HL-60 (cell line): Measurements from ENCODE around the gene TSPAN1.

Source experiments
- DNase-seq, 2 experiments: peaks; one replicate each; pipeline ENCODE4 v3.0.0-alpha.2; 2010 to 2020; ENCODE audit warnings: low read depth in 1 of 2, low spot score in 1 of 2
- H3K27ac ChIP-seq: fragments of 250-450 bp; sonication (Bioruptor Pico); replicated peaks from 2 replicates; pipeline ENCODE4 v1.5.1; 2020; ENCODE audit warnings: mild to moderate bottlenecking, moderate library complexity
- H3K27me3 ChIP-seq: fragments of 250-450 bp; sonication (Bioruptor Pico); 2 replicates; pipeline ENCODE4 v1.5.1; 2021; ENCODE audit warnings: mild to moderate bottlenecking, moderate library complexity; ENCODE audit not compliant: insufficient read depth, poor library complexity, severe bottlenecking
- H3K4me3 ChIP-seq: replicated peaks from 2 replicates; pipeline ENCODE4 v1.5.1; 2011; ENCODE audit warnings: mild to moderate bottlenecking, control low read depth, low read length; ENCODE audit not compliant: insufficient read depth
- GABPA ChIP-seq: IDR thresholded peaks from 2 replicates; pipeline ENCODE4 v1.6.1; 2012; ENCODE audit warnings: low read depth
- POLR2AphosphoS5 ChIP-seq: IDR thresholded peaks from 2 replicates; pipeline ENCODE4 v1.6.1; 2012; ENCODE audit warnings: low read depth
- SPI1 ChIP-seq: IDR thresholded peaks from 2 replicates; pipeline ENCODE4 v1.6.1; 2012; ENCODE audit warnings: low read depth, mild to moderate bottlenecking, borderline replicate concordance
- TF ChIP-seq, protein P1 (sequence below): IDR thresholded peaks from 2 replicates; pipeline ENCODE4 v1.6.1; 2012; ENCODE audit warnings: low read depth; ENCODE audit not compliant: insufficient replicate concordance
- TF ChIP-seq, protein P2 (sequence below): IDR thresholded peaks from one replicate; pipeline ENCODE4 v1.5.1; 2011; ENCODE audit warnings: low read length, control low read depth, inconsistent platforms; ENCODE audit not compliant: insufficient read depth

Gene TSPAN1

DNA sequence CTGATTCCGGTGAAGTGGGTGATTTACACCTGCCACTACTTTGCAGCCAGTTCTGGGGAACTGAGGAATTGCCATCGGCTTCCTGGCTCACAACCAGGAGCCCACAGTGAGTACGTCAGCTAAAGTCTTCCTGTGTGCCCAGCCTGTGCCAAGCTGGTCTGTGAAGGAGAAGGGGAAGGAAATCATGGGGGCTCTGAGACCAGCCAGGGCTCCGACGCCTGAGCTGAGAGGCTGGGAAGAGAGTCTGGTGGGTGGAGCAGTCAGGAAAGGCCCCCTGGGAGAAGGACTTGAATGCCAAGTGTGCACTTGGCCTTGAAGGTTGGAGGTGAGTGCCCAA, 29.5 kb downstream of the TSPAN1 start:
- Histone ChIP-seq H3K27me3 (no peaks in the 10 kb centered on the region), H3K4me3 (no peak overlapping the region), H3K27ac (no peak overlapping the region)
- TF ChIP-seq POLR2AphosphoS5: no peak
- no peak for TF ChIP-seq SPI1
- TF ChIP-seq, protein P1, sequence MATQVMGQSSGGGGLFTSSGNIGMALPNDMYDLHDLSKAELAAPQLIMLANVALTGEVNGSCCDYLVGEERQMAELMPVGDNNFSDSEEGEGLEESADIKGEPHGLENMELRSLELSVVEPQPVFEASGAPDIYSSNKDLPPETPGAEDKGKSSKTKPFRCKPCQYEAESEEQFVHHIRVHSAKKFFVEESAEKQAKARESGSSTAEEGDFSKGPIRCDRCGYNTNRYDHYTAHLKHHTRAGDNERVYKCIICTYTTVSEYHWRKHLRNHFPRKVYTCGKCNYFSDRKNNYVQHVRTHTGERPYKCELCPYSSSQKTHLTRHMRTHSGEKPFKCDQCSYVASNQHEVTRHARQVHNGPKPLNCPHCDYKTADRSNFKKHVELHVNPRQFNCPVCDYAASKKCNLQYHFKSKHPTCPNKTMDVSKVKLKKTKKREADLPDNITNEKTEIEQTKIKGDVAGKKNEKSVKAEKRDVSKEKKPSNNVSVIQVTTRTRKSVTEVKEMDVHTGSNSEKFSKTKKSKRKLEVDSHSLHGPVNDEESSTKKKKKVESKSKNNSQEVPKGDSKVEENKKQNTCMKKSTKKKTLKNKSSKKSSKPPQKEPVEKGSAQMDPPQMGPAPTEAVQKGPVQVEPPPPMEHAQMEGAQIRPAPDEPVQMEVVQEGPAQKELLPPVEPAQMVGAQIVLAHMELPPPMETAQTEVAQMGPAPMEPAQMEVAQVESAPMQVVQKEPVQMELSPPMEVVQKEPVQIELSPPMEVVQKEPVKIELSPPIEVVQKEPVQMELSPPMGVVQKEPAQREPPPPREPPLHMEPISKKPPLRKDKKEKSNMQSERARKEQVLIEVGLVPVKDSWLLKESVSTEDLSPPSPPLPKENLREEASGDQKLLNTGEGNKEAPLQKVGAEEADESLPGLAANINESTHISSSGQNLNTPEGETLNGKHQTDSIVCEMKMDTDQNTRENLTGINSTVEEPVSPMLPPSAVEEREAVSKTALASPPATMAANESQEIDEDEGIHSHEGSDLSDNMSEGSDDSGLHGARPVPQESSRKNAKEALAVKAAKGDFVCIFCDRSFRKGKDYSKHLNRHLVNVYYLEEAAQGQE: no peak
- no peak for TF ChIP-seq GABPA
- TF ChIP-seq, protein P2, sequence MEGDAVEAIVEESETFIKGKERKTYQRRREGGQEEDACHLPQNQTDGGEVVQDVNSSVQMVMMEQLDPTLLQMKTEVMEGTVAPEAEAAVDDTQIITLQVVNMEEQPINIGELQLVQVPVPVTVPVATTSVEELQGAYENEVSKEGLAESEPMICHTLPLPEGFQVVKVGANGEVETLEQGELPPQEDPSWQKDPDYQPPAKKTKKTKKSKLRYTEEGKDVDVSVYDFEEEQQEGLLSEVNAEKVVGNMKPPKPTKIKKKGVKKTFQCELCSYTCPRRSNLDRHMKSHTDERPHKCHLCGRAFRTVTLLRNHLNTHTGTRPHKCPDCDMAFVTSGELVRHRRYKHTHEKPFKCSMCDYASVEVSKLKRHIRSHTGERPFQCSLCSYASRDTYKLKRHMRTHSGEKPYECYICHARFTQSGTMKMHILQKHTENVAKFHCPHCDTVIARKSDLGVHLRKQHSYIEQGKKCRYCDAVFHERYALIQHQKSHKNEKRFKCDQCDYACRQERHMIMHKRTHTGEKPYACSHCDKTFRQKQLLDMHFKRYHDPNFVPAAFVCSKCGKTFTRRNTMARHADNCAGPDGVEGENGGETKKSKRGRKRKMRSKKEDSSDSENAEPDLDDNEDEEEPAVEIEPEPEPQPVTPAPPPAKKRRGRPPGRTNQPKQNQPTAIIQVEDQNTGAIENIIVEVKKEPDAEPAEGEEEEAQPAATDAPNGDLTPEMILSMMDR: no peak
- no peak for DNase-seq

DNA sequence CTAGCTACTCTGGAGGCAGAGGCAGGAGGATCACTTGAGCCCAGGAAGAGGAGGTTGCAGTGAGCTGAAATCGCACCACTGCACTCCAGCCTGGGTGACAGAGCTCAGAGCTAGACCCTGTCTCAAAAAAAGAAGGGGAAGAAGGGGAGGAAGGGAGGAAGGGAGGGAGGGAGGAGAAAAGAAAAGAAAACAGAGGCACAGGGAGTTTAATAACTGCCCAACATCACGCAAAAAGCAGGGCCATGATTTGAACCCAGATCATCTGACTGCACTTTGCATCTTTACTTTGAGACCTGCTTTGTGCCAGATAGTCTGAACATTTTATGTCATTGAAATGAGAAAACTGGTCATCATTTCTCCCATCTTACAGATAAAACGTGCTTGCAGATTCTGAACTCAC, 30.3 kb downstream of the TSPAN1 start:
- no peak for DNase-seq
- TF ChIP-seq POLR2AphosphoS5 (no peak), SPI1 (no peak), GABPA (no peak)
- TF ChIP-seq, protein P2: no peak
- TF ChIP-seq, protein P1: no peak
- Histone ChIP-seq H3K27me3 (no peaks in the 10 kb centered on the region), H3K27ac (no peak overlapping the region), H3K4me3 (no peak overlapping the region)

DNA sequence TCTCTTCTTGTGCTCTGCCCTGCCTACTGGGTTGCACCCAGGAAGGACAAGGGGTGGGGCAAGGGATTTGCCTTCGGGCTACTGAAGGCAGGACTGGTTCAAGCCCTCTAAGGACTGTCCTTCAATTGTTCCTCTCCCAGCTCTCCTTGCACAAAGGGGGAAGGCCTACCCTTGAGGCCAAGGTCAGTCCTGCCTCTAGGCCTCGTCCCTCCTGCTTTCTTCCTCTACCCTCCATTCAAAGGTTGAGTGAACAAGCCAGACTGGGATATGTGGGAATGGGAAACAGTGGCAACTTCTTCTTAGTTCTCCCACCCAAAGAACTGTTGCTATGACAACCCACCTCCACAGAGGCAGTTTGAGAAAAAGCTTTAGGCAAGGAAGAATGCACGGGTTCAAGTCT, 30.9 kb downstream of the TSPAN1 start:
- Histone ChIP-seq H3K27ac (no peak overlapping the region), H3K27me3 (no peaks in the 10 kb centered on the region), H3K4me3 (no peak overlapping the region)
- DNase-seq: no peak
- TF ChIP-seq GABPA (no peak), SPI1 (no peak), POLR2AphosphoS5 (no peak)
- TF ChIP-seq, protein P1: no peak
- TF ChIP-seq, protein P2: no peak
